K562 (cell line): ENCODE data around the gene APOA1.

Source experiments
- EP300 ChIP-seq: IDR thresholded peaks from 2 replicates; pipeline ENCODE4 v1.6.1; 2012; ENCODE audit warnings: low read length, improper control_type of control experiment
- MCM7 ChIP-seq, 2 experiments: fragments of 450-650 bp; IDR thresholded peaks; 2 replicates each; pipeline ENCODE4 v1.6.1; 2016 to 2018
- ZNF143 ChIP-seq: sonication (generic); formaldehyde crosslinking; IDR thresholded peaks from 2 replicates; pipeline ENCODE4 v1.9.0; 2022; ENCODE audit warnings: mild to moderate bottlenecking, missing genetic modification reagents

GRCh38 chr11:116827461-116827860 is 10.0 kb downstream of the APOA1 start:
- no peak for TF ChIP-seq ZNF143
- no peak for TF ChIP-seq EP300
- no peak for TF ChIP-seq MCM7 (IDR thresholded peaks at IDR 0.05)
